Smooth muscle cell (in vitro differentiated cells): ENCODE data around the gene STXBP4. TPM values are rescaled to one million over a fixed set of nuclear protein-coding genes. Genes with fewer than 3 reads are reported as not detected.

Experiments used
- DNase-seq: peaks from one replicate; lab custom pipeline; 2025; ENCODE audit not compliant: unreplicated experiment; lab: John Stamatoyannopoulos, UW
- H2AFZ ChIP-seq: fragments of 200-600 bp; sonication (generic); 2 replicates; pipeline ENCODE4 v1.6.0; 2016; ENCODE audit warnings: antibody characterized with exemption, low read depth, mild to moderate bottlenecking
- H3F3A ChIP-seq: fragments of 200-600 bp; sonication (generic); 2 replicates; pipeline ENCODE4 v1.6.0; 2017; ENCODE audit warnings: antibody characterized with exemption, low read depth
- H3K27ac ChIP-seq: fragments of 200-600 bp; sonication (generic); 2 replicates; pipeline ENCODE4 v1.5.1; 2016; ENCODE audit warnings: low read depth, mild to moderate bottlenecking
- H3K27me3 ChIP-seq: fragments of 200-600 bp; sonication (generic); 2 replicates; pipeline ENCODE4 v1.6.1; 2016; ENCODE audit warnings: low read depth, mild to moderate bottlenecking
- H3K36me3 ChIP-seq: fragments of 200-600 bp; sonication (generic); 2 replicates; pipeline ENCODE4 v1.5.1; 2016; ENCODE audit warnings: low read depth
- H3K4me1 ChIP-seq: fragments of 200-600 bp; sonication (generic); 2 replicates; pipeline ENCODE4 v1.5.1; 2016; ENCODE audit warnings: low read depth
- H3K4me2 ChIP-seq: fragments of 200-600 bp; sonication (generic); 2 replicates; pipeline ENCODE4 v1.6.0; 2016; ENCODE audit warnings: mild to moderate bottlenecking
- H3K4me3 ChIP-seq: fragments of 200-600 bp; sonication (generic); 2 replicates; pipeline ENCODE4 v1.5.1; 2016; ENCODE audit warnings: mild to moderate bottlenecking
- H3K79me2 ChIP-seq: fragments of 200-600 bp; sonication (generic); 2 replicates; pipeline ENCODE4 v1.6.0; 2016; ENCODE audit warnings: low read depth, mild to moderate bottlenecking
- H3K9ac ChIP-seq: fragments of 200-600 bp; sonication (generic); 2 replicates; pipeline ENCODE4 v1.6.0; 2016; ENCODE audit warnings: low read depth
- H3K9me3 ChIP-seq: fragments of 200-600 bp; sonication (generic); replicated peaks from 2 replicates; pipeline ENCODE4 v1.5.1; 2016; ENCODE audit warnings: low read depth
- H4K20me1 ChIP-seq: fragments of 200-600 bp; sonication (generic); 2 replicates; pipeline ENCODE4 v1.6.0; 2016; ENCODE audit warnings: low read depth
- CTCF ChIP-seq: fragments of 200-600 bp; sonication (generic); IDR thresholded peaks from 2 replicates; pipeline ENCODE4 v1.5.1; 2017; ENCODE audit warnings: borderline replicate concordance, mild to moderate bottlenecking, antibody characterized with exemption; ENCODE audit not compliant: insufficient read depth, poor library complexity, severe bottlenecking
- WGBS: methylation state at CpG from one replicate; pipeline ENCODE4 v1.1.7; 2016; ENCODE audit warnings: low lambda C conversion rate; 5-methylcytosine and 5-hydroxymethylcytosine counted together
- polyA plus RNA-seq: library from polyadenylated mRNA; unstranded; fragments of >200 nt; fragmentation: Nextera tagmentation; extraction: Ambion mirVana; gene quantifications from 2 replicates; pipeline ENCODE4 v1.2.1, GENCODE V29; 2016
- total RNA-seq: library from RNA; depleted of rRNA; stranded (reverse); fragments of >200 nt; gene quantifications from 2 replicates; pipeline ENCODE4 v1.2.3, GENCODE V29; 2014

STXBP4 gene
- total and polyA plus RNA-seq, 2 experiments from 2014 or later, result 5.7 to 59.5 TPM

- no peak overlapping the region for H3K4me3 ChIP-seq
- peaks cover 7% of the 10 kb centered on the region for H4K20me1 ChIP-seq
- H3K27me3 ChIP-seq, result no peaks in the 10 kb centered on the region
- H3K9ac ChIP-seq, result no peak overlapping the region
- no peak for TF ChIP-seq CTCF
- H2AFZ ChIP-seq, result no peak overlapping the region
- no peak for DNase-seq
- H3K9me3 ChIP-seq, result no peaks in the 10 kb centered on the region
- no peaks in the 10 kb centered on the region for H3F3A ChIP-seq
- H3K79me2 ChIP-seq, result peaks cover 71% of the 10 kb centered on the region
- no peak overlapping the region for H3K27ac ChIP-seq
- H3K4me1 ChIP-seq, result peaks cover 12% of the 10 kb centered on the region
- WGBS, result 91% methylated on average over 3 of the region's 3 CpGs
- H3K4me2 ChIP-seq, result no peak overlapping the region
- no peaks in the 10 kb centered on the region for H3K36me3 ChIP-seq
Measured at GRCh38 chr17:54972406-54973138, 4.0 kb downstream of the STXBP4 start.

- peaks cover 1% of the 10 kb centered on the region for H3K9me3 ChIP-seq
- H3K4me3 ChIP-seq, result no peak overlapping the region
- no peaks in the 10 kb centered on the region for H3K27me3 ChIP-seq
- H3F3A ChIP-seq, result no peaks in the 10 kb centered on the region
- peaks cover 7% of the 10 kb centered on the region for H4K20me1 ChIP-seq
- H3K27ac ChIP-seq, result no peak overlapping the region
- H3K36me3 ChIP-seq, result no peaks in the 10 kb centered on the region
- no peak overlapping the region for H3K4me2 ChIP-seq
- no peak for TF ChIP-seq CTCF
- no peak overlapping the region for H3K9ac ChIP-seq
- peaks cover 81% of the 10 kb centered on the region for H3K79me2 ChIP-seq
- H2AFZ ChIP-seq, result no peak overlapping the region
- H3K4me1 ChIP-seq, result peaks cover 8% of the 10 kb centered on the region
- over 99% methylated on average over 3 of the region's 3 CpGs for whole genome bisulfite sequencing
- DNase-seq, result no peak
Measured at GRCh38 chr17:54974759-54975158, 6.2 kb downstream of the STXBP4 start.

- Histone ChIP-seq H3K4me1 (no peaks in the 10 kb centered on the region), H3K27ac (no peak overlapping the region), H3F3A (no peaks in the 10 kb centered on the region), H2AFZ (no peak overlapping the region), H3K9ac (no peak overlapping the region), H3K4me3 (no peak overlapping the region), H3K27me3 (no peaks in the 10 kb centered on the region), H3K36me3 (no peaks in the 10 kb centered on the region), H3K9me3 (peaks cover 10% of the 10 kb centered on the region), H4K20me1 (peaks cover 7% of the 10 kb centered on the region), H3K4me2 (no peak overlapping the region), H3K79me2 (peaks cover 71% of the 10 kb centered on the region)
- no peak for TF ChIP-seq CTCF
- no peak for DNase-seq
- WGBS, result 97% methylated on average over 3 of the region's 3 CpGs
Measured at GRCh38 chr17:54976316-54976715, 7.8 kb downstream of the STXBP4 start.

- no peak overlapping the region for H3K27ac ChIP-seq
- no peak for DNase-seq
- WGBS, result 99% methylated on average over 2 of the region's 2 CpGs
- no peak overlapping the region for H3K4me2 ChIP-seq
- H4K20me1 ChIP-seq, result peaks cover 9% of the 10 kb centered on the region
- H3F3A ChIP-seq, result no peaks in the 10 kb centered on the region
- no peaks in the 10 kb centered on the region for H3K4me1 ChIP-seq
- no peaks in the 10 kb centered on the region for H3K27me3 ChIP-seq
- no peak overlapping the region for H2AFZ ChIP-seq
- no peak overlapping the region for H3K4me3 ChIP-seq
- H3K79me2 ChIP-seq, result peaks cover 56% of the 10 kb centered on the region
- peaks cover 10% of the 10 kb centered on the region for H3K9me3 ChIP-seq
- H3K36me3 ChIP-seq, result no peaks in the 10 kb centered on the region
- H3K9ac ChIP-seq, result no peak overlapping the region
- no peak for TF ChIP-seq CTCF
Measured at GRCh38 chr17:54977744-54978143, 9.2 kb downstream of the STXBP4 start.
